ENCODE measurements around the gene CBARP. TPM values are rescaled to one million over a fixed set of nuclear protein-coding genes. Genes with fewer than 3 reads are reported as not detected.

CBARP gene
- total and polyA plus RNA-seq, 9 of the 15 experiments (the other 6 are each of a cell fraction or from before 2014, with no cell fraction given), result 0.03 to 8.9 (median 1.2) TPM; not detected in 1

- 0 out of 2 replicates have a peak, but pooled peaks have one; percentile 45 for TF ChIP-seq RBFOX2 (IDR thresholded peaks at IDR 0.05; ENCODE audit: low read depth, low read length)
- 0 out of 2 replicates have a peak, but pooled peaks have one; percentile 16 for TF ChIP-seq NFIC (IDR thresholded peaks at IDR 0.05)
- peak; percentile 15 for TF ChIP-seq SAP30 (IDR thresholded peaks at IDR 0.05; ENCODE audit: borderline replicate concordance, insufficient read depth, low read depth, low read length, poor library complexity, severe bottlenecking)
- TF ChIP-seq ZSCAN32 (CRISPR knock-in tag; IDR thresholded peaks at IDR 0.05), result no peak
- TF ChIP-seq TFAP4 (CRISPR knock-in tag; IDR thresholded peaks at IDR 0.05; ENCODE audit: borderline replicate concordance), result peak; percentile 19; the same call in 1 of the 2 replicates
- TF ChIP-seq POLR2A (conservative IDR thresholded peaks at IDR 0.05), result no peak
- peak; percentile 37 to 41; a peak in 1 of 4 replicates for TF ChIP-seq MAZ (CRISPR knock-in tag; conservative IDR thresholded peaks at IDR 0.05 in 1 of 2, IDR thresholded peaks at IDR 0.05 in 1 of 2)
- 0 out of 2 replicates have a peak, but pooled peaks have one; percentile 19 for TF ChIP-seq BCOR (IDR thresholded peaks at IDR 0.05)
- TF ChIP-seq ZSCAN29 (IDR thresholded peaks at IDR 0.05), result no peak
- TF ChIP-seq POLR2G (IDR thresholded peaks at IDR 0.05; ENCODE audit: low read depth, low read length), result peak; percentile 19
- peak; percentile 33 for TF ChIP-seq FIP1L1 (IDR thresholded peaks at IDR 0.05; ENCODE audit: low read depth, low read length, poor library complexity, severe bottlenecking)
- TF ChIP-seq ZBTB40 (IDR thresholded peaks at IDR 0.05), result 0 out of 2 replicates have a peak, but pooled peaks have one; percentile 26
- no peak for TF ChIP-seq ZBTB40 (CRISPR knock-in tag; IDR thresholded peaks at IDR 0.05)
- peak; percentile 51 for TF ChIP-seq PCBP1 (IDR thresholded peaks at IDR 0.05; ENCODE audit: low read depth, low read length, poor library complexity, severe bottlenecking)
- 0 out of 2 replicates have a peak, but pooled peaks have one; percentile 13 for TF ChIP-seq ELF4 (CRISPR knock-in tag; IDR thresholded peaks at IDR 0.05)
Measured at GRCh38 chr19:1237027-1237659, 662 bp downstream of the CBARP start (continued).

All from K562 (cell line).